ENCODE data around the gene KIF26B. TPM values are rescaled to one million over a fixed set of nuclear protein-coding genes. Genes with fewer than 3 reads are reported as not detected.

Gene KIF26B
- total and polyA plus RNA-seq, 2 of the 4 experiments (the other 2 are of a cell fraction) = 0.53 to 0.54 TPM

- no peaks in the 10 kb centered on the region for H3K9me3 ChIP-seq (ENCODE audit: control insufficient read depth, insufficient read depth, low read length)
- H3K18ac ChIP-seq (ENCODE audit: low read depth, low read length) = no peak overlapping the region
- H3K4me1 ChIP-seq (ENCODE audit: control insufficient read depth, insufficient read depth, low read length) = no peaks in the 10 kb centered on the region
- no peak overlapping the region for H2BK120ac ChIP-seq (ENCODE audit: low read depth, low read length)
- H3K9me1 ChIP-seq (ENCODE audit: insufficient read depth, low read length) = no peaks in the 10 kb centered on the region
- DNase-seq (no peak), ATAC-seq (ENCODE audit: low read depth) (no peak)
- intact Hi-C loops (cut with micrococcal nuclease) (no loop called here), dilution Hi-C loops (cut with HindIII; ENCODE audit: low sequenced_read_pairs, unreplicated experiment) (no loop called here), in situ Hi-C loops (cut with MboI; ENCODE audit: low sequenced_read_pairs) (no loop called here)
- no peak overlapping the region for H2AK9ac ChIP-seq (replicated peaks; ENCODE audit: low read depth, low read length, poor library complexity)
- POLR2A ChIA-PET (ENCODE audit: unreplicated experiment) = no interaction called here
- H4K8ac ChIP-seq (ENCODE audit: low read depth in 2 of 2, low read length in 2 of 2) = no peak overlapping the region
- no peak overlapping the region for H2AFZ ChIP-seq (replicated peaks; ENCODE audit: low read length, poor library complexity)
- H3K9ac ChIP-seq (ENCODE audit: low read depth, low read length) = no peak overlapping the region
- BruUV-seq (replicated peaks) = no TSS peak
- peaks cover 1% of the 10 kb centered on the region; the same call in 1 of the 2 replicates for H3K36me3 ChIP-seq (ENCODE audit: control insufficient read depth, insufficient read depth, low read length)
- CTCF ChIA-PET = interaction anchor here (0.6 to 1.2 kb wide), 2 partner anchors 25 to 332 kb away, joined by 3 read pairs; no protein-coding TSS in a partner anchor
- H3K27ac ChIP-seq (ENCODE audit: insufficient read depth, low read length) = no peak overlapping the region
- H3K14ac ChIP-seq (replicated peaks; ENCODE audit: low read depth, low read length) = no peak overlapping the region
- WGBS, 2 experiments (ENCODE audit: extremely low coverage in 2 of 2, insufficient read length in 1 of 2) = 0% methylated on average over 1 of the region's 7 CpGs; no CpG with 5 or more reads in 1 of the 2 experiments
- H2BK15ac ChIP-seq (ENCODE audit: low read depth, low read length) = no peak overlapping the region
- H3K27me3 ChIP-seq (ENCODE audit: control insufficient read depth, insufficient read depth, low read length) = no peaks in the 10 kb centered on the region
- H3K4ac ChIP-seq (ENCODE audit: low read depth, low read length) = no peak overlapping the region
- H4K20me1 ChIP-seq (ENCODE audit: insufficient read depth, low read length) = no peaks in the 10 kb centered on the region
- H3K23ac ChIP-seq (ENCODE audit: low read depth, low read length) = no peak overlapping the region
- no peak overlapping the region for H2BK5ac ChIP-seq (ENCODE audit: low read depth, low read length, poor library complexity, severe bottlenecking)
- no peak overlapping the region for H4K91ac ChIP-seq (ENCODE audit: insufficient read depth, low read depth, low read length)
- no peak overlapping the region for H2BK20ac ChIP-seq (ENCODE audit: low read depth, low read length)
- no peak overlapping the region for H3K56ac ChIP-seq (ENCODE audit: extremely low read depth, insufficient read depth, low read length)
- no peak overlapping the region for H4K5ac ChIP-seq (ENCODE audit: low read depth, low read length)
- no peaks in the 10 kb centered on the region for H3K79me1 ChIP-seq (ENCODE audit: low read depth in 1 of 2, low read length in 2 of 2)
- H3K4me2 ChIP-seq (ENCODE audit: low read depth, low read length) = no peak overlapping the region
- TF ChIP-seq FOS (IDR thresholded peaks at IDR 0.05; ENCODE audit: low read depth, low read length) = no peak
- TF ChIP-seq CHD1 (IDR thresholded peaks at IDR 0.05; ENCODE audit: low read depth, low read length) = no peak
- no peak for TF ChIP-seq MAFK (IDR thresholded peaks at IDR 0.05; ENCODE audit: low read depth, low read length)
- TF ChIP-seq ELK1 (IDR thresholded peaks at IDR 0.05; ENCODE audit: borderline replicate concordance, low read depth, low read length) = no peak
- TF ChIP-seq MAZ (IDR thresholded peaks at IDR 0.05; ENCODE audit: borderline replicate concordance, low read depth, low read length) = no peak
- no peak for TF ChIP-seq MXI1 (IDR thresholded peaks at IDR 0.05; ENCODE audit: borderline replicate concordance, low read depth, low read length)
- TF ChIP-seq SMC3 (IDR thresholded peaks at IDR 0.05; ENCODE audit: low read depth, low read length) = no peak
- H3K4me3 ChIP-seq (ENCODE audit: insufficient read depth, low read depth, low read length) = no peak overlapping the region
- H2AK5ac ChIP-seq (ENCODE audit: low read depth, low read length) = no peak overlapping the region
Measured at GRCh38 chr1:245181158-245181517, 26.4 kb downstream of the KIF26B start.

Measured in IMR-90 (cell line).